Right cardiac atrium (tissue), 5 donors: ENCODE results near the gene MYBPC1. TPM values are rescaled to one million over a fixed set of nuclear protein-coding genes. Genes with fewer than 3 reads are reported as not detected.

Source experiments
- ATAC-seq, 2 donors: fragments of 200-7000 bp; cut with Tn5 transposase; one replicate each; pipeline versions ENCODE4 v1.8.0 to v1.9.1; 2020; ENCODE audit warnings: moderate library complexity in 2 of 2, mild to moderate bottlenecking in 1 of 2
- DNase-seq, 3 donors: peaks; one replicate each; pipeline ENCODE4 v3.0.0-alpha.2; 2020
- H3K27ac ChIP-seq: one replicate; pipeline ENCODE4 v1.5.1; 2013; ENCODE audit warnings: mild to moderate bottlenecking, low read length, control low read depth, moderate library complexity
- H3K27me3 ChIP-seq: one replicate; pipeline ENCODE4 v1.6.1; 2013; ENCODE audit not compliant: control insufficient read depth, insufficient read depth
- H3K4me1 ChIP-seq: one replicate; pipeline ENCODE4 v1.6.1; 2013; ENCODE audit warnings: low read length; ENCODE audit not compliant: control insufficient read depth, insufficient read depth
- H3K4me3 ChIP-seq: one replicate; pipeline ENCODE4 v1.5.1; 2013; ENCODE audit warnings: low read length, control low read depth
- H3K9me3 ChIP-seq: one replicate; pipeline ENCODE4 v1.6.1; 2013; ENCODE audit warnings: low read length; ENCODE audit not compliant: control insufficient read depth
- WGBS: extraction: QIAGEN DNeasy Blood & Tissue Kit; methylation state at CpG from one replicate; pipeline ENCODE4 v1.1.7; 2013; 5-methylcytosine and 5-hydroxymethylcytosine counted together
- intact Hi-C, 4 donors: fragments of 100-400 bp; cut with DNase I; formaldehyde crosslinking; loops; one replicate each; pipeline versions ENCODE4 v1.11.0 to v1.14.0; 2022 to 2023
- polyA plus RNA-seq: library from polyadenylated mRNA; stranded (reverse); fragments of 200-250 nt; gene quantifications from one replicate; pipeline ENCODE4 v1.2.3, GENCODE V29; 2013
- total RNA-seq, 4 donors: library from RNA; stranded (reverse); fragmentation: NEBNext Ultra II Directional; extraction: Animal tissue kit (Norgen Biotek cat#: 25700); gene quantifications; one replicate each; pipeline ENCODE4 v1.2.1, GENCODE V29; 2021
- donor health status: healthy with polysubstance abuse.
- donor health status: DM: no; HTN: yes; CAD: no.
- donor health status: DM: no; HTN: no; CAD: no.
- donor health status: DM: no; HTN: yes; CAD: no; lungs with severe emphysema.
- donor health status: DM: yes; HTN: yes; CAD: no.

Gene MYBPC1
- total and polyA plus RNA-seq, 5 donors: 10.3 to 27.9 (median 15.7) TPM

DNA sequence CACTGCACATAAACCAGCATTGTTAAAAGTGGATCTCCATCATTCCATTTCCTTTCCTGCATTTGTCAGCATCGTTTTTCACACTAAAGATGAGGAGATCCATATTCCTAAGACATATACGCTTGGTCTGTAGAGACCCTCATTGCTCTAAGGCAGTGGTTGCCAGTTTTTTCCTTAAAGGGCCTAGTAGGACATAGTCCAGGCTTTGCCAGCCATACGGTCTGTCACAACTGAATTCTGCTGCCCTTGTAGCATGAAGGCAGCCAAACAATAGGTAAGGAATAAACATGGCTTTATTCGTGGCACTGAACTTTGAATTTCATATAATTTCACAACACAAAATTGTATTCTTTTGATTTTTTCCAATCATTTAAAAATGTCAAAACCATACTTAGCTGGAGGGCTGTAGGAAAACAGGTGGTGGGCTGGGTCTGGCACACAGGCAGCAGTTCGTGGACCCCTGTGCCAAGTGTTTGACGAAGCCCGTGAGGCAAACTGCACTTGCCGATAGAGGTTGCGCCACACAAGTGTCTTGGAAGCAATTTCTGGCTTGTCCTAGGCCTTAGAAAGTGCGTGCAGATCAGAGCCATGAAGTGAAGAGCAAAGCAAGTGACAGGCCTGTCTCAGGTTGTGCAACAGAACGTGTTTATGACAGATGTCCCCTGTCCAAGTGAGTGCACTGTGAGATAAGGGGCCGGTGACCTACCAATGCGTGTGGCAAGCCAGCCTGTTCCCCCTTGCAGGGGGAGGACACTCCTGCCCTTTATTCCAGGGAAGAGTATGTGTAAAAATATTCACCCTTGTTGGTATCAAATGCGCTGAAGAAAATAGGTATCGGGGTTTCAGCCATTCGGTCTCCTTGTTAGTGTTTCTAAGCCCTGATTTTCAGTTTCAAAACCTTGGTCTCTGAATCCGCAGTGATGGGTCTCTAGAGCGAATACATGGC lies 101.8 kb downstream of the MYBPC1 start:
- peak; percentile 85 for ATAC-seq
- intact Hi-C loops: no loop called here
- H3K9me3 ChIP-seq: no peaks in the 10 kb centered on the region
- no peaks in the 10 kb centered on the region for H3K4me1 ChIP-seq
- H3K4me3 ChIP-seq: peak overlapping the region; percentile 86
- H3K27ac ChIP-seq: peak overlapping the region; percentile 76
- peak; percentile 76 to 84 (median 84) for DNase-seq
- 30% methylated on average over 18 of the region's 18 CpGs for WGBS
- H3K27me3 ChIP-seq: no peaks in the 10 kb centered on the region

DNA sequence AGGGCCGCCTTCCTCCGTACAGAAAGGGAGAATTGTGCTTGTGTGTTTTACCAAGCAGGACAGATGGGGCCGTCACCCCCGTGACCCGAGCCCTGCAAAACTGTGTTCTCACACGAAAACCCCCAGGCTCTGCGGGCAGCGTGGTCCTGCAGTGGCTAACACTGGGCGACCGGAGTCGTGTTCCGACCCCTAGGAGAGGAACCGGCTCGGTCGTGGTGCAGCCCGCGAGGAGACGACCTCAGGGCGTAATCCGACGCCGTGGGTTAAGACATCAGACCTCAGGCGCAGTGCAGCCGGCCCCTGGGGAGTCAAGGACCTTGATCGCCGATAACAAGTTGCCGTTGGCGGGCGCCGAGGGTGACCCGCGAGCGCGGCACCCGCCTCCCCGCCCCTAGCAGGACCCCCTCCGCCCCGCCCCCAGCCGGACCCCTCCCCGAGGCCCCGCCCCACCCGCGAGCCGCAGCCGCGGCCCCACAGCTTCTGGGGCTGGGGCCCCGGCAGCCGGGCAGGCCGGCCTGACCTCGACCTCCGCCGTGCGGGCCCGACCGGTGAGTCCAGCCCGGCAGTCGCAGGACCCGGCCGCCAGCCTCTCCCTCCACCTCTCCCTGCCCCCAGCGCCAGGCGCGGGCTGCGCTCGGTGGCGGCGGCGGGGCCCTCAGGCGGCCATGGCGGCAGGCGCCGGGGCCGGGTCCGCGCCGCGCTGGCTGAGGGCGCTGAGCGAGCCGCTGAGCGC lies 102.6 kb downstream of the MYBPC1 start, which contains the start of gene CHPT1:
CHPT1 (plus strand) TSS at position 444 of the 733 bp plus-strand sequence; CDS start at position 666, 222 bp downstream.
- H3K4me3 ChIP-seq: peak within 1 kb of the TSS; percentile 86
- no peaks in the 10 kb centered on the region for H3K4me1 ChIP-seq
- WGBS: under 1% methylated on average over 78 of the region's 80 CpGs
- intact Hi-C loops: no loop called here
- H3K27me3 ChIP-seq: no peaks in the 10 kb centered on the region
- no peaks in the 10 kb centered on the region for H3K9me3 ChIP-seq
- ATAC-seq: peak; percentile 78 to 81
- peak within 1 kb of the TSS; percentile 93 for H3K27ac ChIP-seq
- DNase-seq: peak; percentile 79 to 91 (median 91)

DNA sequence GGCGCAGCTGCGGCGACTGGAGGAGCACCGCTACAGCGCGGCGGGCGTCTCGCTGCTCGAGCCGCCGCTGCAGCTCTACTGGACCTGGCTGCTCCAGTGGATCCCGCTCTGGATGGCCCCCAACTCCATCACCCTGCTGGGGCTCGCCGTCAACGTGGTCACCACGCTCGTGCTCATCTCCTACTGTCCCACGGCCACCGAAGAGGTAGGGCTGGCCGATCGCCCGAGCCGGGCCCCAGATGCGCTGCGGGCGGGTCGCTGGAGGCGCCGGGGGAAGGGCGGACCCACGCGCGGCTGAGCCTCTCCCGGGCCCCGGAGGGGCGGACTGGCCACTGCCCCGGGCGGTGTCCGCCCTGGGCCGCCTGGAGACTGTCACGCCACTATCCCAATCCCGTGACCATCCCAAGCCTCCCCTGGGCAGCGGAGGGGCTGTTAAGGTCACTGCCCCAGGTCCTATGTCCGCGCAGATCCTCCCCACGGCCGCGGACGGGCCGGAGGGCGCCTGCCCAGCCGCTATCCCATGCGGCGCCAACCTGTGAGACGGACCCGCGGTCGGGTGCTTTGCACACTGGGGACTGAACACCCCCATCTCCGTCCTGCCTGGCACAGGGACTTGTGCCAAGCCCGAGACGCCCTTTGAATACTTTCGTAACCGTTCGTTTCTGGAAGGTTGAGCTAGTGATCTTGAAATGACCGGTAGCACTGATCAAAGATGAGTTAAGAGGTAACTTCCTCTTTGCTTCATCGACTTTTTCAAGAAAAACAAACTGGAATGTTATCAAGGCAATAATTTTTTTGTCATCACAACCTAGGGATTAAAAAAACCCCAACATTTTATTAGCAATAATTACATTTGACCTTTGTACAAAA lies 103.4 kb downstream of the MYBPC1 start:
- no peaks in the 10 kb centered on the region for H3K27me3 ChIP-seq
- under 1% methylated on average over 67 of the region's 67 CpGs for WGBS
- peak overlapping the region; percentile 86 for H3K4me3 ChIP-seq
- no peaks in the 10 kb centered on the region for H3K4me1 ChIP-seq
- DNase-seq (peak; percentile 60 to 86 (median 84)), ATAC-seq (peak; percentile 74 to 77)
- no peaks in the 10 kb centered on the region for H3K9me3 ChIP-seq
- intact Hi-C loops: no loop called here
- peak overlapping the region; percentile 93 for H3K27ac ChIP-seq

DNA sequence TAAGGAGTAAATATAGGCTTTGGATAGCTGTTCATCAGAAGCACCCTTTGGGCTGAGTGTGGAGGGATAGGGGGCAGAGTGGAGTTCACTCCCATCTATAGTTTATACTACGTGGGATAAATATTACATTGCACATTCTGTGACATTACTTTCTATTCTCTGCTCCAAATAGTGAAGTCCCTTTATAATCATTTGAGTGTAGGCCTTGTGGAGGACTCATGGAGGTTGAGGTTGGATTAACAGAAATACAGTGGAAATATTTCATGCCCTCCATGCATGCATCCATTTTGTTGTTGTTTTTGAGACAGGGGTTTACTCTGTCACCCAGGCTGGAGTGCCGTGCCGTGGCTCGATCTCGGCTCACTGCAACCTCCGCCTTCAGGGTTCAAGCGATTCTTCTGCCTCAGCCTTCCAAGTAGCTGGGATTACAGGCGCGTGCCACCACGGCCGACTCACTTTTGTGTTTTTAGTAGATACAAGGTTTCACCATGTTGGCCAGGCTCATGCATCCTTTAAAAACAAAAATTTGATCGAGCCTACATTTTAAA lies 104.1 kb downstream of the MYBPC1 start:
- ATAC-seq (no peak), DNase-seq (no peak)
- Histone ChIP-seq H3K4me1 (no peaks in the 10 kb centered on the region), H3K27ac (peak overlapping the region; percentile 73), H3K9me3 (no peaks in the 10 kb centered on the region), H3K27me3 (no peaks in the 10 kb centered on the region), H3K4me3 (peak overlapping the region; percentile 86)
- 73% methylated on average over 12 of the region's 12 CpGs for WGBS
- intact Hi-C loops: no loop called here

DNA sequence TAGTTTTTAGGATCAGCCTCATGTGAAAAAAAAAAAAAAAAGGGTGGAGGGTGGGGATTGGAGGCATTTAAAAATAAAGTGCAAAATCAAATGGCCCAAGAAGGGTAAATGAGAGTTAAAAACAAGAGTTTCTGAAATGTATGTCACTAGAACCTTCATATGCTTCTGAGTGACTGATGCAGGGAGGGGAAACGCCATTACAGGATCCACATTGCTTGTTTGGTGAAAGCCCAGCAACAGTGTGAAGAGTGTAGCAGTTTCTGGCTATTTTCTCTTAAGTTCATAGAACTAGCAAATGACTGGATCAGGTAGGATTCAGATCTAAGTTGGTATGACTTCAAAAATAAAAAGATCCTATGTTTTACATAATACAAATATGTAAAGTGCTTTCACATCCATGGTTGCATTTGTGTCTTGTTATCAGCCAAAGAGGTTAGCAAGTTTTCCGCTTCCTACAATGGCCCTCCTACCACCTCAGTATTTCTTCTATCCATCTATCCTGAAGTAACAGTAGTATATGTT lies 105.6 kb downstream of the MYBPC1 start:
- WGBS: 79% methylated on average over 2 of the region's 2 CpGs
- Histone ChIP-seq H3K27ac (no peak overlapping the region), H3K4me1 (no peaks in the 10 kb centered on the region), H3K4me3 (peak overlapping the region; percentile 29), H3K27me3 (no peaks in the 10 kb centered on the region), H3K9me3 (no peaks in the 10 kb centered on the region)
- ATAC-seq (no peak), DNase-seq (no peak)
- intact Hi-C loops: no loop called here

DNA sequence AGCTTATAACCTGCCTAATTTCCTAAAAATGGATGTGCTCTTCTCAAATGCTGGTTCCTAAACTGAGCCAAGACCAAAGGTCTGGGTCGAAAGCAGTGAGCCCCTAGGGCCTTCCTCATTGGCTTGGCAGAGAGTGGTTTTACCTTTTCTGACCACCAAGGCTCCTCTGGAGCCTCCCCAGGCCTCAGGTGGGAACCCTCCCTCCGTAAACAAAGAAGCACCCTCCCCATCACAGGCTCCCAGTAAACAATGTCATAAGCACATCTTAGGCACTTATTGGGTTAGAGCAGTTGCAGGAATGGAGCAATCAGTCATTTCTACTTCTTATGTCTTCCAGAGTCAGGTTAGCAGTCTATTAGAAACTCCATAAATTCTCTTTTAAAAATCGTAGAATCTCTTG lies 108.7 kb downstream of the MYBPC1 start:
- peaks cover 2% of the 10 kb centered on the region for H3K4me1 ChIP-seq
- no peaks in the 10 kb centered on the region for H3K27me3 ChIP-seq
- peak overlapping the region; percentile 19 for H3K27ac ChIP-seq
- no peaks in the 10 kb centered on the region for H3K9me3 ChIP-seq
- ATAC-seq (no peak), DNase-seq (no peak)
- WGBS: 87% methylated on average over 3 of the region's 3 CpGs
- no peak overlapping the region for H3K4me3 ChIP-seq
- intact Hi-C loops: no loop called here

DNA sequence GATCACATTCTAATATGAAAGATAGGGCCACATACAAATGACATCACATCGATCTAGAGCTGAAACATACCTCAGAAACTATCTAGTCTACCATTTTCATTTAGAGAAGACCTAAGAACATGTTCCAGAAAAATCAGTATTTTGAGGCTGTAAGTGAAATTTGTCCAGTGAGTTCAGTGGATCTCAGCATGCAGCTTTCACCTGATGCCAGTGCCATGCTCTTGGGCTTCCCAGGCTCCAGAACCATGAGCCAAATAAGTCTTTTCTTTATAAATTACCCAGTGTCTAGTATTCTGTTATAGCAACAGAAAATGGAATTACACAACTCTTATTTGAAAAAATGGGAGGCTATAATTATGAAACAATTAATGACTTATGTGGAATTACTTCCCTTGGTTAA lies 111.6 kb downstream of the MYBPC1 start:
- H3K27me3 ChIP-seq: no peaks in the 10 kb centered on the region
- no peak overlapping the region for H3K4me3 ChIP-seq
- no peak overlapping the region for H3K27ac ChIP-seq
- no peaks in the 10 kb centered on the region for H3K9me3 ChIP-seq
- no peak for ATAC-seq
- intact Hi-C loops: no loop called here
- H3K4me1 ChIP-seq: peaks cover 2% of the 10 kb centered on the region
- 100% methylated on average over 1 of the region's 1 CpG for WGBS
- DNase-seq: no peak

DNA sequence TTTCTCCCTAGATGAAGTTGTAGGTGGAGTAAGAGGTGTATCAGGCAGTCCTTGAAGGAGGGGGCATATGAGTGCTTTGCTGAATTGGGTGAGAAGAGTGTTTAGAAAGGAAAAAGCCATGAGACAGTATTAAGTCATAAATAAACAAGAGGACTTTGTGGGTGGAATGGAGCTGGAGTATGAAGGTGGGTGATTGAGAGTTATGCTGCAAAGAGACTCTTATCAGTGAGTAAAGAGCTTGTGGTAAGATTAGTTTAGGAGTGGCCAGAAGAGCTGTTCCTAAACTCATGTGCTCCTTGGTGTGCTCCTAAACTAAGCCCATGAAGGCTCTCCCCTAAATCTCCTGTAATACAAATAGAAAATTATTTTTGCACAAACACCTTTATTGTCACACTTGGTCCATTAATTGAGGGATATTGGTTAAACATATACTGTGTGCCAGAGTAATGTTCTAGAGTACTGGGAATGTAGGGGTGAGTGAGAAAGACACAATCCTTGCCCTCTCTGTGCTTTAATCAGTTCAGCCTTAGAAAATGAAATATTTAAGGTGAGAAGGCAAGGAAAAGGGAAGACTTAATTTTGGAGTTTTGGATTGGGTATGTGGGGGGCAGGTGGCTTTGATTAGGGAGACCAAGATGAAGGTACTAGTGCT lies 112.5 kb downstream of the MYBPC1 start:
- Histone ChIP-seq H3K9me3 (no peaks in the 10 kb centered on the region), H3K4me1 (peaks cover 2% of the 10 kb centered on the region), H3K4me3 (no peak overlapping the region), H3K27ac (no peak overlapping the region), H3K27me3 (no peaks in the 10 kb centered on the region)
- intact Hi-C loops: no loop called here
- no peak for DNase-seq
- ATAC-seq: peak in 1 of 2 donors; percentile 31

DNA sequence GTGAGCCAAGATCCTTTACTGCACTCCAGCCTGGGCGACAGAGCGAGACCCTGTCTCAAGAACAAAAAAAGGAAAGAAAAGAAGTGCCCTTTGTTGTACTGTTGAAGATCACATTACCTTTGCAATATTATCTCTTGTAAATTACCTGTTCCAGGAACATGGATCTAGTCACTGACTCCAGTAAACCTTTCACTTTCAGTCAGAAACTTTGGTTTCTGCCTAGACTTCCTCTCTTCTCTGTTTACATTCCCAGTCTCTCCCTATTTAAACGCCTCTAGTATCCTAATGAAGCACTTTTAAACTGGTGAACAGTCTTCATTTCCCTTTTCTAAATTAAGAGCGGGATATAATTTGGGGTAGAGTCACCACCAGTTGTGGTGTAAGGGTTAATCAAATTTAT lies 115.5 kb downstream of the MYBPC1 start:
- Histone ChIP-seq H3K9me3 (no peaks in the 10 kb centered on the region), H3K4me3 (no peak overlapping the region), H3K4me1 (peaks cover 2% of the 10 kb centered on the region), H3K27me3 (no peaks in the 10 kb centered on the region), H3K27ac (no peak overlapping the region)
- ATAC-seq (no peak), DNase-seq (no peak)
- intact Hi-C loops: no loop called here
- WGBS: 89% methylated on average over 4 of the region's 4 CpGs
